ENCODE data around the gene FDX2.

- TF ChIP-seq SUZ12 (IDR thresholded peaks at IDR 0.05; ENCODE audit: extremely low read depth, insufficient read depth, insufficient read length) (no peak), ZNF274 (IDR thresholded peaks at IDR 0.05; ENCODE audit: low read depth, low read length) (no peak)
Measured at GRCh38 chr19:10317045-10317856, 1.4 kb upstream of the FDX2 start.

Measured in NT2/D1 (cell line).